AG08396 (cell line): ENCODE results near the gene FTSJ1.

Experiments
- DNase-seq: peaks from one replicate; pipeline ENCODE4 v3.0.0; 2012; ENCODE audit warnings: low spot score, mixed read lengths

FTSJ1 gene

GRCh38 chrX:48530736-48531135 is 54.7 kb downstream of the FTSJ1 start:
- no peak for DNase-seq

GRCh38 chrX:48531358-48531959 is 55.5 kb downstream of the FTSJ1 start:
- DNase-seq = peak; percentile 53

GRCh38 chrX:48532161-48532560 is 56.2 kb downstream of the FTSJ1 start:
- no peak for DNase-seq

GRCh38 chrX:48533165-48533564 is 57.2 kb downstream of the FTSJ1 start:
- DNase-seq = no peak
